Measurements from ENCODE around the gene HS3ST3A1. TPM values are rescaled to one million over a fixed set of nuclear protein-coding genes. Genes with fewer than 3 reads are reported as not detected.
"Not testable (repeated sequence)": the region's sequence is repeated elsewhere in the genome, so short reads cannot be mapped to it uniquely, and the experiment has no call there.

HS3ST3A1 gene
- total RNA-seq, 1 donor from 2014 or later, result 14.7 TPM

DNA sequence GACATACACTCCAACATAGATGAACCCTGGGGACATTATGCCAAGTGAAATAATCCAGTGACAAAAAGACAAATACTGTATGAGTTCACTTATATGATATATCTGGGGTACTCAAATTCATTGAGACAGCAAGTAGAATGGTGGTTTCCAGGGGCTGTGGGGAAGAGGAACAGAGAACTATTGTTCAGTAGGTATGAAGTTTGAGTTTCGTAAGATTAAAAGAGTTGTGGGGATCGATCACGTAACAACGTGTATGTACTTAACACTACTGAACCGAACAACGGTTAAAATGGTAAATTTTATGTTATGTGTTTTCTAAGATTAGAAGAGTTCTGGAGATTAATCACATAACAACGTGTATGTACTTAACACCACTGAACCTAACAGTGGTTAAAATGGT, 100.8 kb downstream of the HS3ST3A1 start:
- DNase-seq (ENCODE audit: low read depth, low spot score), result no peak
- no peaks in the 10 kb centered on the region for H3K9me3 Mint-ChIP-seq
- H3K27me3 Mint-ChIP-seq (ENCODE audit: low read depth), result no peaks in the 10 kb centered on the region
- H3K4me3 Mint-ChIP-seq, result no peak overlapping the region
- H3K4me1 Mint-ChIP-seq, result peaks cover 4% of the 10 kb centered on the region
- no peak overlapping the region for H3K27ac Mint-ChIP-seq (ENCODE audit: unreplicated experiment)
- TF ChIP-seq, protein P1, sequence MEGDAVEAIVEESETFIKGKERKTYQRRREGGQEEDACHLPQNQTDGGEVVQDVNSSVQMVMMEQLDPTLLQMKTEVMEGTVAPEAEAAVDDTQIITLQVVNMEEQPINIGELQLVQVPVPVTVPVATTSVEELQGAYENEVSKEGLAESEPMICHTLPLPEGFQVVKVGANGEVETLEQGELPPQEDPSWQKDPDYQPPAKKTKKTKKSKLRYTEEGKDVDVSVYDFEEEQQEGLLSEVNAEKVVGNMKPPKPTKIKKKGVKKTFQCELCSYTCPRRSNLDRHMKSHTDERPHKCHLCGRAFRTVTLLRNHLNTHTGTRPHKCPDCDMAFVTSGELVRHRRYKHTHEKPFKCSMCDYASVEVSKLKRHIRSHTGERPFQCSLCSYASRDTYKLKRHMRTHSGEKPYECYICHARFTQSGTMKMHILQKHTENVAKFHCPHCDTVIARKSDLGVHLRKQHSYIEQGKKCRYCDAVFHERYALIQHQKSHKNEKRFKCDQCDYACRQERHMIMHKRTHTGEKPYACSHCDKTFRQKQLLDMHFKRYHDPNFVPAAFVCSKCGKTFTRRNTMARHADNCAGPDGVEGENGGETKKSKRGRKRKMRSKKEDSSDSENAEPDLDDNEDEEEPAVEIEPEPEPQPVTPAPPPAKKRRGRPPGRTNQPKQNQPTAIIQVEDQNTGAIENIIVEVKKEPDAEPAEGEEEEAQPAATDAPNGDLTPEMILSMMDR (conservative IDR thresholded peaks at IDR 0.05), result no peak
- H3K36me3 Mint-ChIP-seq (ENCODE audit: low read depth), result peaks cover 19% of the 10 kb centered on the region

DNA sequence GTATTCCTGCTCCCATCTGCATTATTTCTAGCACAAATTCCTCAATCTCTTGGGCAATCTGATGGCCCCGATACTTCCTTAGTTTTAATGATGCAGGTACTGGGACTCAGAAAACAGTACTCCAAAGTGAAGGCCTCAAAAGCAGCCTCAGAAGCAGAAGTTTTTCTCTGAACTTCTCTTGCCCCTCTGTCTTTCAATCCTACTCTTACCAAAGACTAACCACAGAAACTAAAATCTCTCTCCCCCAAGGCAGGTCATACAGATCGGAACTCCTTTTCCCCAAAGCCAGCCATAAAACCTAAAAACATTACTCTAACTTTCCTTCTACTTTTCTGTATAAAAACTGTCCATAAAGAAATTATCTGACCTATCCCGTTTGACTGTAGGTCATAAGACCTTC, 103.5 kb downstream of the HS3ST3A1 start:
- H3K27ac Mint-ChIP-seq (ENCODE audit: unreplicated experiment), result no peak overlapping the region
- H3K9me3 Mint-ChIP-seq, result peaks cover 2% of the 10 kb centered on the region

DNA sequence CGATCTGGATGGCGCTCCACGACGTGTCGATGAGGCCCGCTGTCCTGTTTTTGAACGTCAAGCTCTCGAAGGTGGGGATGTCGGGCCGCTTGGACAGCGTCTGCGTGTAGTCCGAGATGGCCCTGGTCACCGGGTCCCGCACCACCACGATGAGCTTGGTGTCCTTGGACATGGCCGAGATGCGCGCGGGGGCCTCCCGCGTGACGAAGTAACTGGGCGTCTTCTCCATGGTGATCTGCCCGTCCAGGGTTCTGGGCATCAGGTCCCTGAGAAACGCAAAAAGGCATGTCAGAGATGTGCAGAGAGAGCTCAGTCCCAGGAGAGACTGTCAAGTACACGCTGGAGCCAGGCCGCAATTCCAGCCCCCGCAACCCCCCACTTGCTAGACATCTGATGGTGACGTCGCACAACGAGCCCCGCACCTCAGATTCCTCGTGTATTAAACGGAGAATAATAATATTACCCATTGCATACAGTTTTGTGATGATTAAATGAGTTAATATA, 105.1 kb downstream of the HS3ST3A1 start:
- H3K27ac Mint-ChIP-seq (ENCODE audit: unreplicated experiment); DNase-seq (ENCODE audit: low read depth, low spot score); H3K27me3 Mint-ChIP-seq (ENCODE audit: low read depth); H3K4me3 Mint-ChIP-seq; H3K9me3 Mint-ChIP-seq: not testable (repeated sequence)
- Mint-ChIP-seq H3K36me3 (ENCODE audit: low read depth) (peaks cover 35% of the 10 kb centered on the region), H3K4me1 (peaks cover 14% of the 10 kb centered on the region)

More for the DNA sequence above, 103.5 kb downstream of the HS3ST3A1 start:
- Mint-ChIP-seq H3K36me3 (ENCODE audit: low read depth) (peaks cover 32% of the 10 kb centered on the region), H3K4me1 (peaks cover 9% of the 10 kb centered on the region), H3K4me3 (no peak overlapping the region), H3K27me3 (ENCODE audit: low read depth) (no peaks in the 10 kb centered on the region)
- TF ChIP-seq, protein P1 (conservative IDR thresholded peaks at IDR 0.05), result no peak
- no peak for DNase-seq (ENCODE audit: low read depth, low spot score)

DNA sequence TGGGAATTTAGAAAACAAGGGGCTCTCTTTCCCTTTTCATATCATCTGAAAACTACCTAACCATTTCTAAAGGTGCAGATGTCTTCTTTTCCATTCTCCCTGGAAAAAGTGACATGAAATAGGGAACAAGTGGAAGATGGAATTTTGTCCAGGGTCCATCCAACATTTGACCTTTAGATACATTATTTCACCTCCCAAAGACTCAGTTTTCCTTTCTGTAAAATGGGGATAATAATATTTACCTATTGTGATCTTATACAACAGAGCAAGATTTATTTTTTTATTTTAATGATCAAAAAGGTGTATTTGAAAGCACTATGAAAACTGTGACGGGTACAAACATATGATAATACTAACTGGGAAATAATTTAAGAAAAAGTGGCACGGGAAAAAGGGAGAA, 106.3 kb downstream of the HS3ST3A1 start:
- H3K4me3 Mint-ChIP-seq, result no peak overlapping the region
- H3K9me3 Mint-ChIP-seq, result peaks cover 2% of the 10 kb centered on the region
- peaks cover 10% of the 10 kb centered on the region for H3K4me1 Mint-ChIP-seq
- no peak overlapping the region for H3K27ac Mint-ChIP-seq (ENCODE audit: unreplicated experiment)
- peaks cover 40% of the 10 kb centered on the region for H3K36me3 Mint-ChIP-seq (ENCODE audit: low read depth)
- no peak for DNase-seq (ENCODE audit: low read depth, low spot score)
- H3K27me3 Mint-ChIP-seq (ENCODE audit: low read depth), result no peaks in the 10 kb centered on the region
- TF ChIP-seq, protein P1 (conservative IDR thresholded peaks at IDR 0.05), result no peak

DNA sequence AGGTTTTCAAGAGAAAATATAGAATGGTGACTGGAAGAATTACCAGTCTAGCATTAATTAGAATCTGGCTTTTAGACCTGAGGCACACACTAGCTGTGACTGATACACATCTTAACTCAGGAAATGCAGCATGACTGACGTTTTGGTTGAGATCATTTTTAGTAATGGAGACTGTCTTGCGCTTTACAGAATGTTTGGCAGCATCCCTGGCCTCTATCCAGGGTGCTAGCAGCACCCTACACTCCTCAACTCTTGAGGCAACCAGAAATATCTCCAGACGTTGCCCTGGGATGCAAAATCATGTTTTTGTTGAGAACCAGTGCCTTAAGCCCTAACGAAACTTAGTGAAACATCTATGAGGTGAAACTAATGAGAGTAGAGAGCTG, 109.0 kb downstream of the HS3ST3A1 start:
- Mint-ChIP-seq H3K4me1 (peaks cover 10% of the 10 kb centered on the region), H3K9me3 (peaks cover 2% of the 10 kb centered on the region), H3K36me3 (ENCODE audit: low read depth) (peaks cover 32% of the 10 kb centered on the region), H3K27me3 (ENCODE audit: low read depth) (no peaks in the 10 kb centered on the region), H3K4me3 (no peak overlapping the region), H3K27ac (ENCODE audit: unreplicated experiment) (no peak overlapping the region)
- TF ChIP-seq, protein P1 (conservative IDR thresholded peaks at IDR 0.05), result no peak
- no peak for DNase-seq (ENCODE audit: low read depth, low spot score)

DNA sequence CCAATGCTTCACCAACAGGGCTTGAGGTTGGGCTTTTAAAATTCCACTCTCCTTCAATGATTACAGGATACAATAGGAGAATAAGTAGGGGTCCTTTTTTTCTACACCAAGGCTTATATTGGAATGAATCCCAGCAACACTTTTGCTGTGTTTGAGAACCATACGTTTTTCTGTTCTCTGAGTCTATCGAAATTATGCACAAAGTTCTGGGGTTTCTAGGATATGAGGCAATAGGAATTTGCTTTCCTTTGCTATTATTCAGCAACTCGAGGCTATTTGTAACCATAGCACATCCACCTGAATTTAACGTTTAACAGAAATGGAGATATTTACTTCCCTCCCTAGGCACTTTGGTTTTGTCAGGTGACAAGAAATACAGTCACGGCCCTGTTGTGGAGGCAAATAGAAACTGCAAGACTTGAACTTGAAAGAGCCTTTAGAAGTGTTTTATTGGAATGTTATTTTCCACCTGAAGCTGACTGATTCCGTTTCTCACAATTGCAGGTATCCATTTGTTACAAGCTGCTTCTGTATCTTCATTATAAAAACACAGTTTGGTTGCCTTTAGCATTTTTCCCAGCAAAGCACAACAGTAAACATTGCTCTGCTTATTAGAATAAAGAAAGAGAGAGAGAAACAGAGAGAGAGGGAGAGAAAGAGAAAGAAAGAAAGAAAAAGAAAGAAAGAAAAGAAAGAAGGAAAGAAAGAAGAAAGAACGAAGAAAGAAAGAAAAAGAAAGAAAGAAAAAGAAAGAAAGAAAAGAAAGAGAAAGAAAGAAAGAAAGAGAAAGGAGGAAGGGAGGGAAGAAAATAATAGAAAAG, 109.6 kb downstream of the HS3ST3A1 start:
- TF ChIP-seq, protein P1 (conservative IDR thresholded peaks at IDR 0.05), result no peak

More for the DNA sequence above, 109.6 kb downstream of the HS3ST3A1 start:
- H3K27me3 Mint-ChIP-seq (ENCODE audit: low read depth), result no peaks in the 10 kb centered on the region
- H3K27ac Mint-ChIP-seq (ENCODE audit: unreplicated experiment), result no peak overlapping the region
- no peak for DNase-seq (ENCODE audit: low read depth, low spot score)
- peaks cover 2% of the 10 kb centered on the region for H3K9me3 Mint-ChIP-seq
- peaks cover 28% of the 10 kb centered on the region for H3K36me3 Mint-ChIP-seq (ENCODE audit: low read depth)
- no peak overlapping the region for H3K4me3 Mint-ChIP-seq
- H3K4me1 Mint-ChIP-seq, result peaks cover 10% of the 10 kb centered on the region

Data from neural crest cell (in vitro differentiated cells).